GM21381 (cell line): ENCODE measurements around the gene MAEL.

Experiments used
- ATAC-seq: cut with Tn5 transposase; IDR thresholded peaks from one replicate; pipeline ENCODE4 v1.9.1; 2021; ENCODE audit warnings: mild to moderate bottlenecking, moderate library complexity; ENCODE audit not compliant: unreplicated experiment

Gene MAEL

DNA sequence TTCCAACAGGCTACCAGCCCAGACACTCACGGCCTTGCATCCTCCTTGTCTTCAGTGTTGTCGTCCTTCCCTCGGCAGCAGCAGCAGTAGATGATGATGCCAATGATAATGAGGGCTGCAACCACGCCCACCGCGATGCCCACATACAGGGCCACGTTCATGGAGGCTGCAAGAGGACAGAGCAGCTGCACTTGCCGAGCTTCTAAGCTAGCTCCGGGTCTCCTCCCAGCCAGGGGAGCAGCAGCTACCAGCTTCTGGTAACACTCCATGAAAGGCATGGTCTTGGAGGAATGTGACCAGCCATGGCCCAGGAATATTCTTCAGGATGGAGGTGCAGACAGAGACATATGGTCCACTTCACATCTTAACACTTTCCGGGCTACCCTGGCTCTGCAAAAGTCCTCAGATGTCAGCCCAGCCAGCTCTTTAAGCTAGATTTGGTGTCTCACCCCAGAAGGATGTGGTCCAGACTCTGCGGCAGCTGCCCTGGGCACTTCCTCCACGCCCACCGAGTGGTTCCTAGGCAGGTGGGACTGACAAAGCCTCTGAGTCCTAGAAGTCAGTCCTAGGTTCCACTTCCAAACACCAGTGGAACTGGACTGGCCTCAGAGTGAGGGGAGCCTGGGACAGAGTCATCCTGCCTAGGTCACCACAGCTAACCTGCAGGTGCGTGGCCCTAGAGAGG is 66.0 kb downstream of the MAEL start:
- ATAC-seq: no peak

DNA sequence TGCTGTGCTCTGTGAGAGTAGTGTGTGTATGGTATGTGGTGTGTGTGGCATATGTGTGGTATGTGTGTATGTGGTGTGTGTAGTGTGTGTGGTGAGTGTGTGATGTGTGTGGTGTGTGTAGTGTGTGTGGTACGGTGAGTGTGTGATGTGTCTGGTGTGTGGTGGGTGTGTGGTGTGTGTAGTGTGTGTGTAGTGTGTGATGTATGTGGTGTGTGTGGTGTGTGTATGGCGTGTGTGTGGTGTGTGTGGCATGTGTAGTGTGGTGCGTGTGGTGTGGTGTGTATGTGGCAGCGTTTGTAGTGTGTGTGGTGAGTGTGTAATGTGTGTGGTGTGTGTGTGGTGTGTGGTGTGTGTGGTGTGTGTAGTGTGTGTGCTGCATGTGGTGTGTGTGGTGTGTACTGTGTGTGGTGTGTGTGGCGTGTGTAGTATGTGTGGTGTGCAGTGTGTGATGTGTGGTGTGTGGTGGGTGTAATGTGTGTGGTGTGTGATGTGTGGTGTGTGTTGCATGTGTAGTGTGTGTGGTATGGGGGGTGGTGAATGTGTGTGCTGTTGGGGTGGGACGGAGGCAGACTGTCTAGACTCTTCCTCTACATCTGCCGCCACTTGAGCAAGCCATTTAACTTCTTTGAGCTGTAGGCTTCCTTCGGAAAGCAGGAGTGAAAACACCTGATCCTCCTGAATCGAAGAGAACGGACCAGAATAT is 67.6 kb downstream of the MAEL start:
- peak; percentile 8 for ATAC-seq

DNA sequence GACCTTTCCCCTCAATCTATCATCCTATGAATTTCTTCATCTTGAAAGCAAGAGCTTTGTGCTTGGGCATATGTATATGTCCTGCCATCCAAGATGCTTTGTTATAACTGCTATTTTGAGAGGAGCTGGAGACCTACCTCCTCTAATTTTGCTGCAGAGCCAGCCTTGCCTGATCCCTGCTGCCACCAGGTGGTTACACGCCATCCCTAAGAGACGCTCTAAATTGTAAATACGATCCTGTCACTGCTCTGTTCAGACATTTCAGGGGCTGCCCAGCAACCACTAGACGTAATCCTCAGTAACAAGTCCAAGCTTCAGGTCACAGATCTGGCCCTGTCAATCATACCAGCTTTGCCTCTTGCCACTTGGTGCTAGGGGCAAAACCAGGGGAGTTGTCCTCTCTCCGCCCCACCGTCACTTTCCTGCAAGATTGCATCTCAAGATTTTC is 68.2 kb downstream of the MAEL start:
- peak; percentile 72 for ATAC-seq

- no peak for ATAC-seq
These were observed 70.1 kb downstream of the MAEL start for GRCh38 chr1:167059045-167059808.

DNA sequence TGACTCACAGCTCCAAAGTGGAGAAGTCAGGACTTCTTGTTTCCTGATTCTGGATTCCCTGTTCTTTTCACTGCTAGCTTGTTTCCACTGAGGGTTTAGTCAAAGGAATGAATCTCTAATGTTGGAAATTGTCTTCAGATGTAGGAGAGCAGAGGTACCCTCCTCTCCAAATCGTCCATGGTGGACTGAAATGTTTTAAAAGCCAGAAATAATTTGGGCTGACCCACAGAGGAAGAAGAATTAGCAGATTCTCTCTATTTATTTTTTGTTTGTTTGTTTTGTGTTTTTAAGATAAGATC is 70.7 kb downstream of the MAEL start:
- ATAC-seq: no peak

DNA sequence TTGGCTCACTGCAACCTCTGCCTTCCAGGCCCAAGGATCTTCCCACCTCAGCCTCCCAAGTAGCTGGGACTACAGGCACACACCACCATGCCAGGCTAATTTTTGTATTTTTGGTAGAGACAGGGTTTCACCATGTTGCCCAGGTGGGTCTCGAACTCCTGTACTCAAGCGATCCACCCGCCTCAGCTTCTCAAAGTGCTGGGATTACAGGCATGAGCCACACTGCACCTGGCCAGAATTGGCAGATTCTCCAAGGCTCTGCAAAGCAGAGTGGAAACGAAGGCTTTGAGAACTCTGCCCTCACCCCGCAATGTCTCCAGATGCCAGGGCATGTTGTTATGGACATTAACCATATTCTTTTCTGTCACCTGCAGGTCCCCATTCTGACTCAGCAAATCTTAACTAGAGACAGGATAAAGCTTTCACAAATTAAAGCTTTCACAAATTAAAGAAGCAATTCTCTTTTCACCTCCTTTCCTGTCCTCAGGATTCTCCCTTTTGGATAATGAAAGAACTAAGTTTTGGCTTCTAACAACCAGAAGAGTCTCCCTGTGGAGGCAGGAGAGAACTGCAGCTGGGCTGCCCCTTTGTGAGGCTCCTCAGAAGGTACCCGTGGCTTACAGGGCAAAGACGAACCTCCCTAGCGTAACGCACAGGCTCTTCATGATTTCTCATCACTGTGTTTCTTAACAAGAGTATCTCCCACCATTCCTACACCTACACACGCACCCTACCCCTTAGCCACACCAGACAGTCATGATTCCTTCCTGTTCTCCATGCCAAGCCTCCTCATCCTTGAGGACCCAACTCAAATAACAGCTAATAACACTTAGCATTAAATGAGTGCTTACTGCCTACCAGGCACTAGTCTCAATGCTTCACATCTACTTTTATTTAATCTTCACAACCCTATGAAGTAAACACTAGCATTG is 71.3 kb downstream of the MAEL start:
- ATAC-seq: no peak

- no peak for ATAC-seq
These were observed 72.0 kb downstream of the MAEL start for GRCh38 chr1:167061073-167061464.

GRCh38 chr1:167064621-167065020 is 75.5 kb downstream of the MAEL start:
- no peak for ATAC-seq

- ATAC-seq: no peak
These were observed 76.4 kb downstream of the MAEL start for GRCh38 chr1:167065471-167065870.

DNA sequence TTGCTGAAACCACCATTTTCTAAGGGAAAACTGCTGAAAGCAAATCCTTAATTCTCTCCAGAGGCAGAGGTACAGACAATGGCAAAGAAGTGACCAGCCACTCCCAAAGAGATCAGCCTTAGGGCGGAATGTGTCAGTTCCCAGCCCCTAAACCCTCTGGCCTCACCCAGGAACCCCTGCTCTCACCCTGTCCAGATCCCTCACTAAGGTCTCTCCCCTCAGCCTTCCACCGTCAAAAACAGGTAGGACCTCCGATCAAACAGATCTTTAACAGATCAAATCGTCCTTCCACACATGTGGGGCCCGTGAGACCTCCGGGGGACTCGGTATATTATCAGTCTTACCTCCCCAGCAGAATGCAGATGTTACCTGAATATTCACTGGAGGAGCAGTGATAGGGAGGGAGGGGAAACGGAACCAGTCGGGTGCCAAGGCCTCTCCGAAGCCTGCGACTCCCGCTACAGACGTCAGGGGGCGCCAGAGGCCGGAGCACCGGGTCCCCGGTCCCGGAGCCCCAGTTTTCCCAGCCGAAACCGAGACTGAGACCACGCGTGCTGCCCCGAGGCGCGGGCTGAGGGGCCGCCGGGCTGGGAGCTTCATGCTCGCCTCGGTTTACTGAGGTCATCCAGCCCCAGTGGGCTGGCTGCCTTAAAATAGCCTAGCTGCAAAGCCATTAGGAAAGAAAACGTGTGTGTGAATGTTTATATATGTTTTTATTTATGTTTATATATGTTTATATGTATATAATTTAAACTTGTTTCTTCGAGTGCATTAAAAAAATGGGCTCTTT is 77.4 kb downstream of the MAEL start:
- peak; percentile 77 for ATAC-seq

DNA sequence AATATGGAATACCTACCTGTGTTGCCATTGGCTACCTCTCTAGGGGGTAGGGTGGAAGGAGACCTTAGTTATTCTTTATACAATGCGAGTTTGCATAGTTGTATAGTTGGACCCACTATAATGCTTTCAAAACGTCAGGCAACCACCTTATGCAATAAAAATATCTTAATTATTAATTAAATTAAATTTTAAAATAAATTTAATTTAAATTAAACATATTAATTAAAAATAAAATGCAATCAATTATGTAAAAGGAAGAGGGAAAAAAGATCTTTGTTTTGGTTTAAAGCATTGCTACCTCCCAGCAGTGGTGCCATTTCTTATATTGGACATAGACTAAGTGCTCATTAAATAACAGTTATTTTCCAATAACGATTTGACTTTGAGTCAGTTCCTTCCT is 78.8 kb downstream of the MAEL start:
- ATAC-seq: no peak

GRCh38 chr1:167068761-167069160 is 79.7 kb downstream of the MAEL start:
- no peak for ATAC-seq

- no peak for ATAC-seq
These were observed 82.2 kb downstream of the MAEL start for GRCh38 chr1:167071286-167071685.
